Natural killer cell (primary cell): Measurements from ENCODE around the gene TMEM128. TPM values are rescaled to one million over a fixed set of nuclear protein-coding genes. Genes with fewer than 3 reads are reported as not detected.
"Not testable (repeated sequence)": the region's sequence is repeated elsewhere in the genome, so short reads cannot be mapped to it uniquely, and the experiment has no call there.

Source experiments
- ATAC-seq, 3 donors: fragments of 150-1000 bp in 2 of 3; fragments of 200-7000 bp in 1 of 3; cut with Tn5 transposase; 1 replicate in 1 of 3; 2 replicates in 2 of 3; pipeline ENCODE4 v1.10.0; 2021; ENCODE audit warnings: mild to moderate bottlenecking in 2 of 3, moderate library complexity in 2 of 3
- DNase-seq, 2 donors: peaks; one replicate each; pipeline versions ENCODE4 v3.0.0 to v3.0.0-alpha.2; 2013 to 2021; ENCODE audit warnings: mixed read lengths in 1 of 2
- H3K27ac ChIP-seq: one replicate; pipeline ENCODE4 v1.5.1; 2013; ENCODE audit warnings: mild to moderate bottlenecking, low read length
- H3K27me3 ChIP-seq: one replicate; pipeline ENCODE4 v1.6.1; 2013; ENCODE audit warnings: low read length; ENCODE audit not compliant: control insufficient read depth, insufficient read depth
- H3K36me3 ChIP-seq: one replicate; pipeline ENCODE4 v1.6.1; 2013; ENCODE audit warnings: low read length; ENCODE audit not compliant: control insufficient read depth, insufficient read depth
- H3K4me1 ChIP-seq: one replicate; pipeline ENCODE4 v1.6.1; 2013; ENCODE audit warnings: low read length; ENCODE audit not compliant: control insufficient read depth, insufficient read depth
- H3K4me3 ChIP-seq: one replicate; pipeline ENCODE4 v1.5.1; 2013; ENCODE audit warnings: low read length
- H3K9me3 ChIP-seq: one replicate; pipeline ENCODE4 v1.6.1; 2013; ENCODE audit warnings: low read length; ENCODE audit not compliant: control insufficient read depth, insufficient read depth
- H3K27ac Mint-ChIP-seq, 2 donors: one replicate each; pipeline ENCODE4 v1.8.0; 2022; ENCODE audit warnings: mild to moderate bottlenecking in 2 of 2, mixed read lengths in 2 of 2, moderate library complexity in 1 of 2
- H3K27me3 Mint-ChIP-seq, 2 donors: one replicate each; pipeline ENCODE4 v1.8.0; 2022; ENCODE audit warnings: low read depth in 2 of 2, mixed read lengths in 2 of 2
- H3K36me3 Mint-ChIP-seq: one replicate; pipeline ENCODE4 v1.8.0; 2022; ENCODE audit warnings: mixed read lengths
- H3K4me1 Mint-ChIP-seq, 2 donors: one replicate each; pipeline ENCODE4 v1.8.0; 2022; ENCODE audit warnings: mixed read lengths in 2 of 2
- H3K4me3 Mint-ChIP-seq: one replicate; pipeline ENCODE4 v1.8.0; 2022; ENCODE audit warnings: mild to moderate bottlenecking, moderate library complexity, mixed read lengths
- H3K9me3 Mint-ChIP-seq, 2 donors: one replicate each; pipeline ENCODE4 v1.8.0; 2022; ENCODE audit warnings: mixed read lengths in 2 of 2
- CTCF ChIP-seq: fragments of 200-600 bp; IDR thresholded peaks from one replicate; pipeline ENCODE4 v1.8.0; 2022; ENCODE audit warnings: antibody characterized with exemption
- WGBS: methylation state at CpG from one replicate; pipeline ENCODE4 v1.1.7; 2013; ENCODE audit warnings: missing lambda C conversion rate; ENCODE audit not compliant: insufficient coverage; 5-methylcytosine and 5-hydroxymethylcytosine counted together
- intact Hi-C: fragments of 100-400 bp; cut with micrococcal nuclease; formaldehyde crosslinking; loops from one replicate; pipeline ENCODE4 v1.14.2; 2022
- total RNA-seq, 4 donors: library from RNA; stranded (reverse); fragments of 120-200 nt in 1 of 4; gene quantifications; one replicate each; pipeline versions ENCODE4 v1.2.3 to v1.2.4, GENCODE V29; 2013 to 2022

TMEM128 gene
- total RNA-seq, 3 donors from 2014 or later (not counting 1 experiment from before 2014, with no cell fraction given): 9.3 to 12.2 (median 11.4) TPM

GRCh38 chr4:4260185-4260751 is 12.2 kb upstream of the TMEM128 start:
- Mint-ChIP-seq H3K27ac (peak overlapping the region; percentile 43 to 67), H3K9me3 (no peaks in the 10 kb centered on the region), H3K4me1 (peaks cover 16 to 27% of the 10 kb centered on the region in 2 donors), H3K4me3 (no peak overlapping the region), H3K36me3 (no peaks in the 10 kb centered on the region), H3K27me3 (no peaks in the 10 kb centered on the region)
- no peak overlapping the region for H3K4me3 ChIP-seq
- no peaks in the 10 kb centered on the region for H3K9me3 ChIP-seq
- intact Hi-C loops: loop anchor here (1.0 kb wide), 4 partner anchors 10 to 170 kb away; partner anchors contain the start of genes LYAR and ZBTB49
- H3K4me1 ChIP-seq: no peaks in the 10 kb centered on the region
- H3K27ac ChIP-seq: peak overlapping the region; percentile 16
- peak; percentile 85 for TF ChIP-seq CTCF
- H3K27me3 ChIP-seq: no peaks in the 10 kb centered on the region
- H3K36me3 ChIP-seq: no peaks in the 10 kb centered on the region
- peak; percentile 96 to 100 (median 100) for ATAC-seq
- WGBS: 86% methylated on average over 5 of the region's 6 CpGs
- peak in 1 of 2 donors; percentile 81 for DNase-seq

GRCh38 chr4:4259484-4260100 is 11.6 kb upstream of the TMEM128 start:
- intact Hi-C loops: loop anchor here (1.0 kb wide), 4 partner anchors 11 to 171 kb away; partner anchors contain the start of genes LYAR and ZBTB49
- Histone ChIP-seq H3K9me3 (no peaks in the 10 kb centered on the region), H3K27ac (no peak overlapping the region), H3K4me1 (no peaks in the 10 kb centered on the region), H3K27me3 (no peaks in the 10 kb centered on the region), H3K36me3 (no peaks in the 10 kb centered on the region), H3K4me3 (no peak overlapping the region)
- WGBS: 80% methylated on average over 7 of the region's 9 CpGs
- H3K36me3 Mint-ChIP-seq: no peaks in the 10 kb centered on the region
- no peaks in the 10 kb centered on the region for H3K27me3 Mint-ChIP-seq
- ATAC-seq (no peak), DNase-seq (no peak)
- H3K4me3 Mint-ChIP-seq: no peak overlapping the region
- peak overlapping the region; percentile 43 to 67 for H3K27ac Mint-ChIP-seq
- no peak for TF ChIP-seq CTCF
- no peaks in the 10 kb centered on the region for H3K9me3 Mint-ChIP-seq
- peaks cover 16 to 21% of the 10 kb centered on the region in 2 donors for H3K4me1 Mint-ChIP-seq

- H3K27ac Mint-ChIP-seq, H3K27ac ChIP-seq, intact Hi-C loops, H3K4me3 Mint-ChIP-seq, H3K4me1 ChIP-seq, H3K27me3 Mint-ChIP-seq, H3K9me3 ChIP-seq, H3K27me3 ChIP-seq, ATAC-seq, H3K36me3 ChIP-seq, DNase-seq, H3K9me3 Mint-ChIP-seq, H3K4me3 ChIP-seq, H3K36me3 Mint-ChIP-seq: not testable (repeated sequence)
- peaks cover 16 to 21% of the 10 kb centered on the region in 2 donors for H3K4me1 Mint-ChIP-seq
- WGBS: 94% methylated on average over 3 of the region's 3 CpGs
These were observed 9.7 kb upstream of the TMEM128 start for GRCh38 chr4:4257705-4258104.

- Mint-ChIP-seq H3K4me1 (peaks cover 13 to 17% of the 10 kb centered on the region in 2 donors), H3K27me3 (peaks cover 0 to 3% of the 10 kb centered on the region in 2 donors), H3K27ac (no peak overlapping the region), H3K36me3 (no peaks in the 10 kb centered on the region), H3K9me3 (no peaks in the 10 kb centered on the region), H3K4me3 (no peak overlapping the region)
- Histone ChIP-seq H3K9me3 (no peaks in the 10 kb centered on the region), H3K4me1 (no peaks in the 10 kb centered on the region), H3K4me3 (no peak overlapping the region), H3K36me3 (no peaks in the 10 kb centered on the region), H3K27me3 (no peaks in the 10 kb centered on the region), H3K27ac (no peak overlapping the region)
- no peak for TF ChIP-seq CTCF
- ATAC-seq (no peak), DNase-seq (no peak)
- WGBS: 88% methylated on average over 10 of the region's 10 CpGs
- intact Hi-C loops: no loop called here
These were observed 8.8 kb upstream of the TMEM128 start for GRCh38 chr4:4256799-4257198.
